OCI-LY1 (cell line): ENCODE results near the gene CACHD1.
"Not testable (repeated sequence)": the region's sequence is repeated elsewhere in the genome, so short reads cannot be mapped to it uniquely, and the experiment has no call there.

ENCODE experiments used
- H2AFZ ChIP-seq: fragments of 200-600 bp; sonication (generic), shearing (Covaris generic); 2 replicates; pipeline ENCODE4 v1.6.0; 2014; ENCODE audit warnings: antibody characterized with exemption, mild to moderate bottlenecking, low read length
- H3F3A ChIP-seq: fragments of 200-600 bp; sonication (generic), shearing (Covaris generic); 2 replicates; pipeline ENCODE4 v1.6.0; 2014; ENCODE audit warnings: mild to moderate bottlenecking, antibody characterized with exemption, low read length, moderate library complexity; ENCODE audit not compliant: insufficient read depth
- H3K27ac ChIP-seq: fragments of 200-600 bp; sonication (generic); 2 replicates; pipeline ENCODE4 v1.5.1; 2014; ENCODE audit warnings: low read length, mixed run types, mild to moderate bottlenecking, low read depth; ENCODE audit not compliant: poor library complexity, severe bottlenecking
- H3K27me3 ChIP-seq: fragments of 200-600 bp; sonication (generic); 2 replicates; pipeline ENCODE4 v1.6.0; 2014; ENCODE audit warnings: antibody characterized with exemption, mild to moderate bottlenecking, low read length, moderate library complexity; ENCODE audit not compliant: insufficient read depth
- H3K36me3 ChIP-seq: fragments of 200-600 bp; sonication (generic); 2 replicates; pipeline ENCODE4 v1.6.1; 2014; ENCODE audit warnings: mild to moderate bottlenecking, antibody characterized with exemption, low read length, moderate library complexity, mixed read lengths; ENCODE audit not compliant: insufficient read depth
- H3K4me1 ChIP-seq: fragments of 200-600 bp; sonication (generic); 2 replicates; pipeline ENCODE4 v1.5.1; 2014; ENCODE audit warnings: mild to moderate bottlenecking, low read length, moderate library complexity; ENCODE audit not compliant: insufficient read depth, severe bottlenecking
- H3K4me2 ChIP-seq: fragments of 200-600 bp; sonication (generic), shearing (Covaris generic); 2 replicates; pipeline ENCODE4 v1.6.1; 2014; ENCODE audit warnings: low read length
- H3K4me3 ChIP-seq: fragments of 200-600 bp; sonication (generic); 2 replicates; pipeline ENCODE4 v1.5.1; 2014; ENCODE audit warnings: low read length, low read depth, mild to moderate bottlenecking, mixed read lengths; ENCODE audit not compliant: poor library complexity, severe bottlenecking
- H3K79me2 ChIP-seq: fragments of 200-600 bp; shearing (Covaris generic); 2 replicates; pipeline ENCODE4 v1.6.1; 2016; ENCODE audit warnings: mixed run types, low read length, mixed read lengths; ENCODE audit not compliant: insufficient read depth
- H3K9ac ChIP-seq: fragments of 200-600 bp; sonication (generic), shearing (Covaris generic); 2 replicates; pipeline ENCODE4 v1.6.1; 2014; ENCODE audit warnings: mild to moderate bottlenecking, low read length, mixed read lengths
- H3K9me2 ChIP-seq: fragments of 200-600 bp; sonication (generic), shearing (Covaris generic); 2 replicates; pipeline ENCODE4 v1.6.1; 2014; ENCODE audit warnings: low read depth, mild to moderate bottlenecking, low read length, mixed read lengths
- H3K9me3 ChIP-seq: fragments of 200-600 bp; shearing (Covaris generic); 2 replicates; pipeline ENCODE4 v1.6.1; 2014; ENCODE audit warnings: low read length, mixed read lengths
- H4K20me1 ChIP-seq: fragments of 200-600 bp; sonication (generic), shearing (Covaris generic); 2 replicates; pipeline ENCODE4 v1.6.0; 2016; ENCODE audit warnings: mild to moderate bottlenecking, low read length; ENCODE audit not compliant: insufficient read depth
- CTCF ChIP-seq: fragments of 200-600 bp; sonication (generic), shearing (Covaris generic); IDR thresholded peaks from 2 replicates; pipeline ENCODE4 v1.5.1; 2017; ENCODE audit warnings: mild to moderate bottlenecking, antibody characterized with exemption, low read length, moderate library complexity, mixed read lengths
- EZH2 ChIP-seq: fragments of 200-600 bp; sonication (generic), shearing (Covaris generic); IDR thresholded peaks from 2 replicates; pipeline ENCODE4 v1.8.0; 2017; ENCODE audit warnings: borderline replicate concordance, mixed run types, mild to moderate bottlenecking, antibody characterized with exemption, low read length, moderate library complexity, mixed read lengths

Gene CACHD1

GRCh38 chr1:64733581-64734286 is 263.8 kb downstream of the CACHD1 start:
- Histone ChIP-seq H3K9ac (no peak overlapping the region), H3K4me1 (no peaks in the 10 kb centered on the region), H3K27me3 (0 out of 2 replicates have a peak, but pooled peaks cover under 1% of the 10 kb centered on the region), H3F3A (no peaks in the 10 kb centered on the region), H3K4me2 (no peak overlapping the region), H3K4me3 (no peak overlapping the region), H4K20me1 (no peaks in the 10 kb centered on the region), H3K79me2 (no peaks in the 10 kb centered on the region), H3K27ac (no peak overlapping the region), H2AFZ (no peak overlapping the region), H3K36me3 (no peaks in the 10 kb centered on the region), H3K9me3 (no peaks in the 10 kb centered on the region), H3K9me2 (no peaks in the 10 kb centered on the region)
- TF ChIP-seq EZH2 (no peak), CTCF (no peak)

- no peak overlapping the region for H2AFZ ChIP-seq
- H3K4me1 ChIP-seq: no peaks in the 10 kb centered on the region
- H3K79me2 ChIP-seq: no peaks in the 10 kb centered on the region
- TF ChIP-seq EZH2 (no peak), CTCF (no peak)
- H3K4me3 ChIP-seq: no peak overlapping the region
- no peaks in the 10 kb centered on the region for H3K9me2 ChIP-seq
- no peaks in the 10 kb centered on the region for H3F3A ChIP-seq
- no peak overlapping the region for H3K9ac ChIP-seq
- no peaks in the 10 kb centered on the region for H3K36me3 ChIP-seq
- no peaks in the 10 kb centered on the region for H3K27me3 ChIP-seq
- H3K9me3 ChIP-seq: no peaks in the 10 kb centered on the region
- no peak overlapping the region for H3K27ac ChIP-seq
- H4K20me1 ChIP-seq: no peaks in the 10 kb centered on the region
- H3K4me2 ChIP-seq: no peak overlapping the region
Observed at GRCh38 chr1:64734287-64734652, 264.3 kb downstream of the CACHD1 start.

GRCh38 chr1:64740687-64741086 is 270.8 kb downstream of the CACHD1 start:
- not testable (repeated sequence) for H3K9me2 ChIP-seq, H4K20me1 ChIP-seq, H3K9ac ChIP-seq, H3K4me2 ChIP-seq, H3K4me3 ChIP-seq, H3K79me2 ChIP-seq, H3F3A ChIP-seq, H3K27me3 ChIP-seq, H3K27ac ChIP-seq, H3K36me3 ChIP-seq, H3K9me3 ChIP-seq, H2AFZ ChIP-seq
- peaks cover 12% of the 10 kb centered on the region for H3K4me1 ChIP-seq
